ENCODE results near the gene SAP25. TPM values are rescaled to one million over a fixed set of nuclear protein-coding genes. Genes with fewer than 3 reads are reported as not detected.
"Not testable (repeated sequence)": the region's sequence is repeated elsewhere in the genome, so short reads cannot be mapped to it uniquely, and the experiment has no call there.

The SAP25 gene
- polyA plus RNA-seq, 5 donors = 2.8 to 12.8 (median 6.8) TPM

DNA sequence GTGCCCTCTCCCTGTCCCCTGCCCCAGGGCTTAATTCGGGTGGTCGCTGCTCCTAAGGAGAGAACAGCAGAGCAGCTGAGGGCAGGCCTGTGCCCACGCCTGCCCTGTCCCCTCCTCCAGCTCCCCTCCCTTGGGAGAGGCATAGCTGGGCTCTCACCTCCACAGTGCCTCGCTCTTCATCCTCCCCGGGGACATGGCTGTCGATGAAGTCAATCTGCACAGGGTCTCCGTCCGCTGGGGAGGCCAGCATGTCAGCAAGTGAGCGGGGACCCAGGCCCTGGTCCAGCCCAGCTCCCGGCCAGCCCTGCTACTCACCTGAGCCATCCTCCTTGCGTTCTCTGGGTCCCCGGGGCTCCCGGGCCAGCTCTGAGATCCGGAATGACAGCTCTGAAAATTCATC is 3.8 kb upstream of the SAP25 start:
- DNase-seq = no peak

DNA sequence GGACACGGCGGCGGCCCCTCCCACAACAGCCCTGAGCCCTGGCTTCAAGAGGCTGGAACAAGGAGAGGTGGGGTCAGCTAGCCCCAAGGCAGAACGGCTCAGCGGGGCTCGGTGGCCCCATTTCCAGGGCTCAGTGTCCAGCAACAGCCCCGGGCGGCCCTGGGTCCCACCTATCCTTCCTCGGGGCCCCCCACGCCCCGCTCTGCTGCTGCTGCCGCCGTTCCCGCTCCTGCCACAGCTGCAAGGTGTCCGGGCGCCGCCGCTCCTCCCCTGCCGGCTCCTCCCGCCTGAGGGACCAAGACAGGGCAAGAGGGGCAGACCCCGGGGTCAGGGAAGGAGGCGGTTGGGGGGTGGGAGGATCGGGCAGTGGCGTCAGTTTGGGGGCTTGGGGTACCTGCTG is 3.4 kb upstream of the SAP25 start:
- no peak for DNase-seq

DNA sequence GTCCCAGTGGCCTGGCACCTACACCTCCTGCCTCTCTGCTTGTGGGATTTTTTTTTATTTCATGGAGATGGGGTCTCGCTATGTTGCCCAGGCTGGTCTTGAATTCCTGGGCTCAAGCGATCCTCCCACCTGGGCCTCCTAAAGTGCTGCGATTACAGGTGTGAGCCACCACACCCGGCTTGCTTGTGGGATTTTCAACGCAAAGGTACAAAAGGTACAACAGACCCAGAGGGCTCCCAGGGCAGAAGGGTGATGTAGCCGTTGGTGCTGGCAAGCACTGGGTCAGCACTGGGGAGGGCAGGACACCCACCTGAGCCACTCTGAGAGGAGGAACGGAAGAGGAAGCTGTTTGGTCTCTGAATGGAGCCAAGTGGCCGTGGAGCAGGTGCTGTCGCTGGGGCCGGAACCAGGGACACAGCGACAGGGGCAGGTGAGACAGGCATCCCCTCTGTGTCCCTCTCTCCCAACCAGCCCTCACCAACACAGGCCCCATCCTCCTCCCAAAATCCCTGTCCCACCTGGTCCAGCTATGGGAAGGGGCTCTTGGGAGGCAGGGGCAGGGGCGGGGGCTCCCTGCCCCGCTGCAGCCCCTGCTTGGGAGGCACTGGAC is 2.8 kb upstream of the SAP25 start:
- no peak for DNase-seq

DNA sequence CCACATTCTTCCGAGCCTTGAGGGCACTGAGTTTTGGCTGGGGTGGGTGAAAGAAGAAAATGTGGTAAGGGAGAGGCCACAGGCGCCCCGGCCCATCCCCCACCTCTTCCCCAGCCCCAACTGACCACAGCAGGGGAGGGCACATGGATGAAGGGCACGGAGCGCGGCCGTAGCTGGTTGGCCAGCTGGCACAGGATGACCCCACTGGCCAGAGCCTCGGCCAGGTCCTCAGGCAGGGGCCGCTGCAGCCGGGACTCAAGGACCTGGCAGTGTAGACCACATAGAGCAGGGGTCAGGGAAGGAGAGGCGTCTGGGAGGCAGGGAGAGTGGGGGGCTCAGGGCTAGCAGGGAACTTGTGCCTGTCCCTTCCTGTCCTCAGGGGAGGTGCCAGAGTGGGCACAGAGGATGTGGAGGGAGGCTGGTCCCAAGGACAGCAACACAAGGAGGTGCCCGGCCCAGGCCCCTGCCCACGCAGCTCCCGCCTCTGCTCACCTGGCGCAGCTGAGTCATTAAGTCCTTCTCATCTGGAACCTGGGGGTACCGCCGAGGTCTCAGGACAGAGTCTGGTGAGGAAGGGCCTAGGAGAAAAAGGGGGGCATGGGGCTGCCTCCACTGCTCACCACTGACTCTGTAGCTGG is 2.2 kb upstream of the SAP25 start:
- no peak for DNase-seq

DNA sequence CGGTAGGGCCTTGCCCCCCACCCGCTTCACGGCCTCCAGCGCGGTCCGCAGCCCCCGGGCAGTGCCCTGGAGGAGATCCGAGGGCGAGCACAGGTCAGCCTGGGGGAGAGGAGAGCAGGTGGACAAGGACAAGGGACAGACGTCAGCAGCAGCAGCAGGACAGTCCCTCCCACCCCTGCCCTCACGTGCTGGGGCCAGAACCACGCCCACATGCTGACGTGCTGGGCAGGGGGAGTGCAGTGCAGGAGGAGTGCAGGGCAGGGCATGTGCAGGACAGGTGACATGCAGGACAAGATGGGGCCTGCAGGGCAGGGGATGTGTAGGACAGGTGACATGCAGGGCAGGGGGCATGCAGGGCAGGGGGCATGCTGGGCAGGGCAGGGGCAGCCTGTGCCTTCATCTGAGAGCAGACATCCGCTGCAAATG is 1.5 kb upstream of the SAP25 start:
- DNase-seq = no peak

DNA sequence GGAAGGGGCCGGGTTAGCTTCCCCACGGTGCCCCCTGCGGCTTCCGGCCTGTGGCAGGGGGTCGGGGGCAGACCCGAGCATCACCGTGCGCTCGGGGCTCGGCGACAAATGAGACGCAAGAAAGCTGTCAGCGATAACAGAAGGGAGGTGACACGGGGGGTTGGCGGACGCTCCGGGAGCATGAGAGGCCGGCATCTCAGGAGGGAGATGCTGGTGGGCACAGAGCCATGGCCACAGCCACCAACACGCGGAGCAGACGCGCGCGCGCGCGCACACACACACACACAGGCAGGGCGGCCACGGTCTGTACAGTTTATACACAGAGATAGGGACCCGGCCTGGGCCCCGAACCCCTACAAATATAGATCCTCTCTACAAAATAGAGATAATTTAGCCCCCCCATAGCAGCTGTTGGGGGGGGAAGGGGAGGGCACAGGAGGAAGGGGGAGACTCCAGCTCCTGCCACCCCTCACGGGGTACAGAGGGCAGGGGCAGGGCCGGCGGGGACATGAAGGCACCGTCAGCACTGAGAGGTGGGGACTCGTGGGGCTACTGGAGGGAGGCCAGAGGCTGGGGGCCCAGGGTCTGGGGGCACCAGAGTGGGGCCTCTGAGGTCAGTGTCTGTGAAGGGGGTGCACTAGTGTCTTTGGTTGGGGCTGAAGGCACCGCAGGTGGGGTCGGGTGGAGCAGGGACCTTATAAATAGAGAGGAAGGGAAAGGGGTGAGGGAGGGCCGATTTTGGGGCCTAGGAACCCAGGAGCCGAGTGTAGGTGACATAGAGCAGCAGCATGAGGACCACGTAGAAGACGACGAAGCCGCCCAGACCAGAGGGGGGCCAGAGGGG is 884 bp upstream of the SAP25 start:
- no peak for DNase-seq

DNA sequence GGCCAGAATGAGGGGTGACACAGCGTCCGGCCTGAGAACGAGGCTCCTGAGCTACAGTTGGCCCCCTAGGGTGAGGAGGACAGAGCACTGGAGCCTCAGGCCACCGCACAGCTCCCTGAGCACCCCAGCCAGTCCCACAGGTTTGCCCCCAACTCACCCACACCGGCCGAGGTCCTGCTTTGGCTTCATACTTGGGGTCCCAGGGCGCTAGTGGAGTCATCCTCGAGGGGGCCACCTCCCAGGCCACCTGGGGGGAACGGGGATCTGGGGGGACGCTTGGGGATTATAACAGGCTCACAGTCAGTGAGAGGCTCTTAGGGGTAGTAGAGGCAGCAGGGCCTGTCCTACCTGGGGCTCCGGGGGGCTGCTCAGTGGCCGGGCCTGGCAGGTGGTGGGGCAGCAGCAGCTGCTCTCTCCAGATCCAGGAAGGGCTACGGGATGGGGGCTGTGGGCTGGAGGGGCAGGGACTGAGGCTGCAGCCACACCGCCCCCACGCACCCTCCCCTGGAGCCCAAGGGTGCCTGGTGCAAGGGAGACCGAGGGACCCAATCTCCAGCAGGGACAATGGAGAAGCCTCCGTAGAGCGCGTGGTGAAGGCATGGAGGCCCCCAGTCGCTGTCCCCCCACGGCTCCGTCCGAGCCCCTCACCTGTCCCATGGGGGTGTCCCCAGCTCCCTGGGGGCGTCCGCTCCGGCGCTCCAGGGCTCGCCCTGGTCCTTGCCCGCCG is 588 bp downstream of the SAP25 start:
- no peak for DNase-seq

DNA sequence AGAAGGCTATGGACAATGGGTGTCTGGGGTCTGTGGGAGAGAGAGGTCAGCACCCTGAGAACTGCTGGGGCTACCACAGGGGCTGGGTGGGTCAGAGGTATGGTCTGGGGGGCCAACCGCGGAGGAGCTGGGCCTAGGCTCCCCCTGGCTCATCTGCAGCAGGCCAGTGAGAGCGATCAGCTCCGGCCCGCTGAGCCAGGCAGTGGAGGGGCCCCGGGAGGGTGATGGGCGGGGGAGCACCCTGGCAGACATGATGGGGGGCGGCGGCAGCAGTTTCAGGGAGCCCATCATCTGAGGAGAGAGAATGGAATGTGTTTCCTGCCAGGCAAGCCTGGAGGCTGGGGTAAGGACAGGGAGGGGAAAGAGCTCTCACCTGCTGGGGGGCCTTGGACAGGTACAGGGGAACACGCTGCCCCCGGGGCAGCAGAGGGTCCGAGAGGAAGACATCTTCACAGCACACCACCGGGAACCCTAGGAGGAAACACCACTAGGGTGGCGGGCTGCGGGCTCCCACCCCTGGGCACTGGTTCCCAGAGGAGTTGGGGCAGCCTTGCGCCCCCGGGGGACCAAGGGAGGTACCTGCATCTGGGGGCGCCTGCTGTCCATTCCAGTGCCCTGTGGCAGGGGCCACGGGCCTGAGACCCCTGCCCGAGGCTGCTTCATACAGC is 1.3 kb downstream of the SAP25 start:
- no peak for DNase-seq

DNA sequence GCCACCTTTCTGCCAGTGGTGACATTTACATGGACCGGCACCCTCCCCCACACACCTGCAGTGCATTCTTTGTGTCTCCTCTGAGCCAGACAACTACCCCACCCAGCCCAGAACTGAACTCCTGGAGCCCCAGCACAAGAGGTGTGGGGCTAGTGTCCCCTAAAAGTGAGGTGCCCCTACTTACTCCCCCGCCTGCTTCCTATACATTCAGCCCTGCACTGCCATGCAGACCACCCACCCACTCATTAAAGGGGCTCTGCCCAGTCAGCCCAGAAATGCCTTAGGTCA is 1.9 kb downstream of the SAP25 start:
- no peak for DNase-seq

DNA sequence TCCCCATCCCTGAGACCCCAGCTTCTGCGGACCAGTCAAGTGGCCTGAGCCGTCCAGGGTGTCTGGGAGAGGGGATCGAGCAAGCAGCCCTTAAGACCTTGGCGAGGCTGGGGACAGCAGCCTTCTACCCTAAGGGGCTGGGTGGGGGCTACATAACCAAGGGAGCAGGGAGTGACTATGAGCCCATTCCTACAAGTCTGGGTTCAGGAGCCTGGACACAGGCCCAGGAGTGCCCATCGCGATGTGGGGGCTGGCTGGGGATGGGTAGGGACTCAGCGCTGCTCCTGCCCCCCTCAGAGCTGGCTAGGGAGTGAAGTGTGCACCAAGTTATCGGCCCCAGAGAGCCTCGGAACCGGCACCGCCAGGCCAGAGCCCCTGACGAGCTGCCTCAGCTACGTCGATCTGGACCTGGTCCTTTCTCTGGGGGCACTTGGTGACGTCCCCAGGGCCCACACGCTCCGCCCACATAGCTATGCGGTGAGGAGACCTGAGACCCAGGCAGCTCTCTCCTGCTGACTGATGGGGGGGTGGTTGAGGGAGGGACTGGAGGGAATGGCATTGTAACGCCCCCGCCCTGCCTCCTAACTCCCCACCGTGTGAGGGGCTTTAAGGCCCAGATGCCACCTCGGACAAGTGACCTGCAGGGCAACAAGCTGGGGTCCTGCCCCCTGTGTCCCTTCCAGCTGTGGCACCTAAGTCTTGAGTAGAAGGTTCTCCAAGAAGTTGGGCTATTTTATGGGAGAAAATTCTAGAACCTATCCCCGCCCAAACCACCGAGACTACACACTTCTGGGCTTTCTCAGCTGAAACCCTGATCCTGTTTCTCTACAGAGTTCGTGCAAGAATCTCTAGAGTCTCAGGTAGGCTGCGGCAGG is 2.5 kb downstream of the SAP25 start:
- no peak for DNase-seq

DNA sequence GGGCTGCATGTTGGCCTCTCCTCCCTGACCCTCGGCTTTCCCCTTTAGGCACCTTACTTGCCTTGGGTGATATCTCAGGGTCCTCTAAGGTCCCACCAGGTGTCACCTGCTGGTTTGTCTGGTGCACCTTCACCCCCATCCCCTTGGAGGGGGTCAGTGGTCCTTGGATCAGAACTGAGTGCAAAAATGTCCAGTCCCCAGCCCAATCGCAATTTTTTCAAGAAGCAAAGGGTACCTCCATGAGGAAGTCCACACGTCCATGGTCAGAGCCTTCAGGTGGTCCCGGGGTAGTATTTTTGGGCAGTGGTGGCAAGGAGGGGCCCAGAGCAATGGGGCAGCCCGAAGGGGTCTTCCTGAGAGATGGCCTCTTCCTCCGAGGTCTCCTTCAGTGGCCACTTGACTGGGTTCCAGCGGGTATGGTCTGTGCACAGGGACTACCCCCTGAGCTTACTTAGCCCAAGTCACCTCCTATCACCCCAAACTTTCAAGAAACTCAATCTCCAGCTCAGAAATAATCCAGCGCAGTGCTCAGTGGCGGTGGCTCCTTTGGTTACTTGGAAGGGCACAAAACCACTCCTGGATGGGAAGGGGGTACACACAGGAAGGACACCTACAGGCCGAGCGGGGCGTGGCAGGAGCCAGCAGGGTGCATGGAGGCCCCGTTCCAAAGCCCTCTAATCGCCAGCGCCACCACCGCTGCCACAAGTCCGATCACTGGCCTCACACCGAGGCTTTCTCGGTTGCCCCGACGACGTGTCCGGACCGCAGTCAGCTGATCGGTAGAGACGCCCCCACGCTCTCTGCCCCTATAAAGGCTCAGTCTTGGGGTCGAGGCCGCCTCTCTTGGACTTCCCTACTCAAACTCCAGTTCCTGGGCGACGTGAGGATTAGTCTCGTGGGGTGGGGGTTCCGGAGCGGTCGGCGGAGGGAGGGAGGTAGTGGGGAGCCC is 4.5 kb downstream of the SAP25 start:
- no peak for DNase-seq

DNA sequence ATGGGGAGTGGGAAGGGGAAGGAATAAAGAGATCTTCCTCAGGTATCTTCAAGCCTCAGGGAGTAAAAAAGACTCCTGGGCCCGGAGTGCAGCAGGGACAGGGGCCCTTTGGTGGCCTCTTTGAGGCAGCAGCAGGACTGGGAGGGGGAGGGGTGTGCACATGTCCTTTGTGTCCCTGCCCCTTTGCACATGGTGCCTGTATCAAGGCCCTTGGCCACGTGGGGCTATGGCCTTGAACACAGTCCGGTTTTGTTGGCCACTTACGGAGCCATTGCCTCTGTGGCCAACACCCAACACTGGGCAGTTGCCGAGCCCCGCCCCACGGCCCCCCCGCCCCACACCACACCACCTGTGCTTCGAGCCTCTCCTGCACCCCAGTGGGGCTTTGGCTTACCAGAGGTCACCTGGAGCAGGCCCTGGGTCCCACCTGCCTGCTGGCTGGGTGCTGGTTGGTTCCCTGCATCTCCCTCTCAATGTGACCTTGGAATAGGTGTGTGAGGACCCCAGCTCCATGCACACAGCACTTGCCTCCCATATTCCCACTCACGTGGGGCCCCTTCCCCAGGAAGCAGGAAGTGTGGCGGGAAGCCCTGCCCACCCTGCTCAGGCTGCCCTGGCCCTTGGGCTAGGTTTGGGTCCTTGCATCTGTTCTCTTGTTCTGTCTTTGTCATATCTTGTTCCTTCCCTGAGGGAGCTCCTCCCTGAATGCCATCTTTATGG is 5.4 kb downstream of the SAP25 start:
- DNase-seq = no peak

DNA sequence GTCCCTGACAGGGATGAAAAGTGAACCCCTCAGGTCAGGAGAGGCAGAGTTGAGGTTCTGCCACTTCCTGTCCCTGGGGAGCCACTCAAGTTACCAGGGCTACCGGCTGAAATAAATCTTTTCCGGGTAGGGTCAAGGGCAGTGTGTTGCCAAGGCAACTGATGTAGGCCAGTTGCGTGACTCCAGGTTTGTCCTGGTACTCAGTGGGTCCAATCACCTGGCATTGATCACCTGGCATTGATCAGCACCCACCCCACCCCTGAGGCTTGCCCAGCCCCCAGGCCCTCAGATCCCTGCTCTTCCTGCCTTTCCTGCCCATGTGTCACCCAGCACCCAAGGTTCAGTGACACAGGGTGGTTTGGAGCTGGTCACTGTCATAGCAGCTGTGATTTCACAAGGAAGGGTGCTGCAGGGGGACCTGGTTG is 5.9 kb downstream of the SAP25 start:
- no peak for DNase-seq

DNA sequence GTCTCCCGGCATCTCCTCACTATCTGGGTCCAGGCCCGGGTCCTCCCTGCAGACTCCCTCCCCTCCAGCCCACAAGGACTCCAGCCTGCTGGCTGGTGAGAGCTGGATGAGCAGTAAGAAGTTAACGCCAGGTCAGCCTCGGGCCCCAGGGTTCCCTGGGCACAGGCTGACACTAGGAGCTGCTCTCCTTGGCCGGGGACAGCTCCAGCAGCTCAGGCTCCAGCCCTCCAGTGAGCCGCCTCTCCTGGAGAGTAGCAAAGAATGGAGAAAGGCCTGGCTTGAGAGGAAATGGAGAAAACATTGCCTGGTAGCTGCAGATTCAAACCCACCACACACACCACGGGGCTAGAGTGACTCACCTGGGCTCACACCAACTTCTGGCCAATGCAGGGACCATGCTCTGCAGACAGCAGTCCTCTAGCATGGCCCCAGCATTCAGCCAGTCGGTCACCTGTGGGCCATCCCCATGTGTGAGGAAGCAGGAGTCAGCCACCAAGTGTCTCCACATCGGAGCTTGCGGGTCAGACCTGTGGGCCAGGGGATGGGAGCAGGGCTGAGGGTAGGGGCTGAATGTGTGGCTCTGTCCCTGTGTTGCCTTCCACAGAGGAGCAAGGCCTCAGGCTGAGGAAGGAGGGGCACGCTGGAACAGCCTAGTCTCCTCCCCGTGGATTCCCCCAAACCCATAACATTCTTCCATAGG is 6.5 kb downstream of the SAP25 start:
- DNase-seq = no peak

DNA sequence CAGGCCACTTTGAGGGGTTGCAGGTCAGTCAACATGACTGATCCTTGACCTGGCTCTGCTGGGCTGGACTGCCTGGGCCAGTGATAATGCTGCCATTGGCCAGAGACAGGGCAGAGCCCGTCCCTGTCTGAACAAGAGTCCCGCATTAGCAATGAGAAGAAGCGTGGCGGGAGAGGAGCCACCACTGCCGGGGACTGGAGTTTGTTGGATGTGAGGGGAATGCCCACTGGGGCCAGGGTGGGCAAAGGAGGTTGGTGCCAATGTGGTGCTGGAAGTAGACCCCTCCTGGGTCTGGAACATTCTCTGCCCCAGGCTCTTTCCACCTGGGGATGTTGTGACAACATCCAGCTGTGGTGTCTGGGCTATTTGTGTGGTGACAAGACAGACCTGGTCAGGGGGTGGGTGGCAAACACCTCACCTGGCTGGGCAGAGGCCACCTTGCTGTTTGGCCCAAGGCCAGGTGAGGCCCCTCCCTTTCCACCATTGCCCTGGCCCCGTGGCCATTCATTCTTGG is 7.6 kb downstream of the SAP25 start:
- no peak for DNase-seq

DNA sequence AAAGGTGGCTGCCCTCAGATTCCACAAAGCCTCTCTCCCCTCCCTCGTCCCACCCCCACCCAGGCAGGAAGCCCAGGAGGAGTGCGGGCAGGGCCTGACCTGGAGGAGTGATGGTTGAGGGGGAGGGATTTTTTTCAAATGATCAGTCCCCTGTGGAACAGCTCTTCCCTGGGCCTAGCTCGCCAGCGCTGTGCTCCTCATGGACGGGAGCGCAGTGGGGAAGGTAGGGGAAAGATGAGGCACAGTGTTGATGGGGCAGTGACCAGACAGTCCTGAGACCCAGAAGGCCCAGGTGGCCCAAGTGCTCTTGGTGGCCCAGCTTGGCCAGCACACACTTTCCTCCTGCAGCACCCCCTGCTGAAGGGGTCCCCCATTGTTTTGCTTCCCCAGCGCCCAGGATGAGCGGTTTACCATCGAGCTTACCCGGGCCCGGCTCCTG is 8.5 kb downstream of the SAP25 start:
- DNase-seq = no peak

DNA sequence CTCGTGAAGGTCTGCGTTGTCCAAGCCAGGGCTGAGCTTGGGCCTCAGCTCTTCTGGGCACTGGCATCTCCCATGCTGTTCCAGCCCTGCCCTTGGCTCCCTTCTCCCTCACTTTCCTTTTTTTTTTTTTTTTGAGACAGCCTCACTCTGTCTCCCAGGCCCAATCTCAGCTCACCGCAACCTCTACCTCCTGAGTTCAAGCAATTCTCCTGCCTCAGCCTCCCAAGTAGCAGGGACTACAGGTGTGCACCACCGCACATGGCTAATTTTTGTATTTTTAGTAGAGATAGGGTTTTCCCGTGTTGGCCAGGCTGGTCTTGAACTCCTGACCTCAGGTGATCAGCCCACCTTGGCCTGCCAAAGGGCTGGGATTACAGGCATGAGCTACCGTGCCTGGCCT is 9.3 kb downstream of the SAP25 start:
- not testable (repeated sequence) for DNase-seq

DNA sequence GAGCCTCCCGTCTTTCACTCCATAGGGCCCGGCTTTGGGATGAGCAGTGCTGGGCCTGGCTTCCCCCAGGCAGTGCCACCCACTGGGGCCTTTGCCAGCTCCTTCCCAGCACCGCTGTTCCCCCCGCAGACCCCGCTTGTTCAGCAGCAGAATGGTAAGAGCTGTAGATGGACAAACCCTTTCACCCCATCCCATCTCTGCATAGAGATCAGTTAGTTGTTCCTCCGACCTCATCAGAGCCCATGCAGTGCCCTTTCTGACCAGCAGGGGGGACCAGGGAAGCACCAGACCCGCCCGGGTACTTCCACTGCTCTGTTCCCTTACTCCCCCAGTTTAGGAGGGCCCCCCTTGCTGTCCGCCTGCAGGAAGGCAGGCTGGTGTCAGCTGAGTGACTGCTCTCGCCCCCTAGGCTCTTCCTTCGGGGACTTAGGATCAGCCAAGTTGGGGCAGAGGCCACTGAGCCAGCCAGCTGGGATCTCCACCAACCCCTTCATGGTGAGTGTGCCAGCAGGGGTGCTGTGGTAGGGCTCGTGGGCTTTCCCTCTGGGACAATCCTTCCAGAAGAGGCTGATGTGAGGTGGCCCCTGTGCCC is 9.8 kb downstream of the SAP25 start:
- DNase-seq = peak in 1 of 2 donors; percentile 61

All from right lung (tissue), 5 donors.